Testis (tissue), 3 donors: ENCODE results near the gene ZNF500. TPM values are rescaled to one million over a fixed set of nuclear protein-coding genes. Genes with fewer than 3 reads are reported as not detected.

Experiments
- DNase-seq: peaks from one replicate; pipeline ENCODE4 v3.0.0-alpha.2; 2019
- H3K27ac ChIP-seq, 2 donors: fragments of 200-600 bp; sonication (generic); one replicate each; pipeline ENCODE4 v1.5.1; 2019
- H3K27me3 ChIP-seq: fragments of 200-600 bp; sonication (generic); one replicate; pipeline ENCODE4 v1.5.1; 2019
- H3K36me3 ChIP-seq: fragments of 200-600 bp; sonication (generic); one replicate; pipeline ENCODE4 v1.5.1; 2017; ENCODE audit warnings: low read depth; ENCODE audit errors: missing control alignments
- H3K4me1 ChIP-seq: fragments of 200-600 bp; sonication (generic); one replicate; pipeline ENCODE4 v1.5.1; 2019
- H3K4me3 ChIP-seq, 2 donors: fragments of 200-600 bp; sonication (generic); one replicate each; pipeline ENCODE4 v1.5.1; 2017 to 2019
- H3K9me3 ChIP-seq: fragments of 200-600 bp; sonication (generic); one replicate; pipeline ENCODE4 v1.5.1; 2017
- CTCF ChIP-seq, 3 experiments: fragments of 450-650 bp in 2 of 3; fragments of 200-600 bp in 1 of 3; sonication (generic) in 1 of 3; IDR thresholded peaks; one replicate each; pipeline ENCODE4 v1.5.1; 2016 to 2019; ENCODE audit warnings: antibody characterized with exemption in 3 of 3, mild to moderate bottlenecking in 2 of 3, moderate library complexity in 1 of 3
- POLR2A ChIP-seq: fragments of 450-650 bp; IDR thresholded peaks from one replicate; pipeline ENCODE4 v1.6.1; 2017; ENCODE audit warnings: antibody characterized with exemption, mild to moderate bottlenecking, moderate library complexity
- WGBS, 2 donors: methylation state at CpG; one replicate each; pipeline ENCODE4 v1.1.5; 2018; 5-methylcytosine and 5-hydroxymethylcytosine counted together
- intact Hi-C: fragments of 100-400 bp; cut with DNase I; formaldehyde crosslinking; loops from one replicate; pipeline ENCODE4 v1.15.1; 2023; ENCODE audit warnings: low total_unique reads
- polyA plus RNA-seq: library from polyadenylated mRNA; stranded (reverse); fragments of 350-450 nt; fragmentation: Illumina TruSeq; extraction: RNeasy Lipid Tissue Mini Kit (QIAGEN cat#74804); gene quantifications from one replicate; pipeline ENCODE4 v1.2.3, GENCODE V29; 2014; ENCODE audit warnings: low read depth, low replicate concordance; ENCODE audit not compliant: insufficient read depth
- total RNA-seq, 2 donors: library from RNA; depleted of rRNA; stranded (reverse); fragments of >200 nt; gene quantifications; one replicate each; pipeline ENCODE4 v1.2.3, GENCODE V29; 2016

ZNF500 gene
- total and polyA plus RNA-seq, 3 donors from 2014 or later = 12.5 to 24.9 (median 24.3) TPM

- H3K27me3 ChIP-seq = no peaks in the 10 kb centered on the region
- intact Hi-C loops = no loop called here
- H3K4me1 ChIP-seq = no peaks in the 10 kb centered on the region
- WGBS, 2 donors = 86 to 89% methylated on average over 10 of the region's 10 CpGs
- TF ChIP-seq CTCF (IDR thresholded peaks at IDR 0.05) = no peak
- no peak for TF ChIP-seq POLR2A
- no peak overlapping the region for H3K27ac ChIP-seq
- H3K9me3 ChIP-seq = no peaks in the 10 kb centered on the region
- no peaks in the 10 kb centered on the region for H3K36me3 ChIP-seq
- DNase-seq = no peak
- no peak overlapping the region for H3K4me3 ChIP-seq
Observed at GRCh38 chr16:4790871-4791270, 23.9 kb upstream of the ZNF500 start.

GRCh38 chr16:4790261-4790660, 23.3 kb upstream of the ZNF500 start:
- TF ChIP-seq CTCF (IDR thresholded peaks at IDR 0.05) (no peak), POLR2A (no peak)
- no peaks in the 10 kb centered on the region for H3K9me3 ChIP-seq
- DNase-seq = no peak
- H3K27me3 ChIP-seq = no peaks in the 10 kb centered on the region
- H3K4me3 ChIP-seq = no peak overlapping the region
- no peak overlapping the region for H3K27ac ChIP-seq
- intact Hi-C loops = no loop called here
- no peaks in the 10 kb centered on the region for H3K4me1 ChIP-seq
- 91 to 92% methylated on average over 10 of the region's 10 CpGs for WGBS, 2 donors
- no peaks in the 10 kb centered on the region for H3K36me3 ChIP-seq

- no peak overlapping the region for H3K27ac ChIP-seq
- no peaks in the 10 kb centered on the region for H3K4me1 ChIP-seq
- H3K9me3 ChIP-seq = no peaks in the 10 kb centered on the region
- TF ChIP-seq CTCF (IDR thresholded peaks at IDR 0.05) (no peak), POLR2A (no peak)
- no peaks in the 10 kb centered on the region for H3K27me3 ChIP-seq
- intact Hi-C loops = no loop called here
- no peak for DNase-seq
- 85 to 86% methylated on average over 7 of the region's 7 CpGs for WGBS, 2 donors
- no peaks in the 10 kb centered on the region for H3K36me3 ChIP-seq
- no peak overlapping the region for H3K4me3 ChIP-seq
Observed at GRCh38 chr16:4788910-4789309, 21.9 kb upstream of the ZNF500 start.

GRCh38 chr16:4788489-4788889, 21.5 kb upstream of the ZNF500 start:
- no peak for TF ChIP-seq CTCF (IDR thresholded peaks at IDR 0.05)
- no peak for TF ChIP-seq POLR2A
- H3K4me3 ChIP-seq = no peak overlapping the region
- no peaks in the 10 kb centered on the region for H3K27me3 ChIP-seq
- WGBS, 2 donors = 81 to 84% methylated on average over 9 of the region's 9 CpGs
- H3K9me3 ChIP-seq = no peaks in the 10 kb centered on the region
- H3K27ac ChIP-seq = no peak overlapping the region
- H3K4me1 ChIP-seq = no peaks in the 10 kb centered on the region
- no peaks in the 10 kb centered on the region for H3K36me3 ChIP-seq
- no peak for DNase-seq
- intact Hi-C loops = no loop called here

- WGBS, 2 donors = 70 to 74% methylated on average over 14 of the region's 14 CpGs
- no peaks in the 10 kb centered on the region for H3K36me3 ChIP-seq
- H3K9me3 ChIP-seq = no peaks in the 10 kb centered on the region
- H3K27me3 ChIP-seq = no peaks in the 10 kb centered on the region
- H3K27ac ChIP-seq = no peak within 1 kb of the TSS
- DNase-seq = no peak
- no peak for TF ChIP-seq CTCF (IDR thresholded peaks at IDR 0.05)
- TF ChIP-seq POLR2A = no peak
- no peaks in the 10 kb centered on the region for H3K4me1 ChIP-seq
- intact Hi-C loops = no loop called here
- H3K4me3 ChIP-seq = no peak within 1 kb of the TSS
Observed at GRCh38 chr16:4787627-4788482, 20.9 kb upstream of the ZNF500 start, which contains the start of gene SEPTIN12. SEPTIN12 (minus strand) TSS chr16:4788345; CDS start chr16:4787645, 700 bp downstream.
